GM12878 (cell line): ENCODE results near the gene NFATC2. TPM values are rescaled to one million over a fixed set of nuclear protein-coding genes. Genes with fewer than 3 reads are reported as not detected.

Source experiments
- ATAC-seq: fragments of 200-7000 bp; cut with Tn5 transposase; 3 replicates; pipeline ENCODE4 v1.9.1; 2020; ENCODE audit warnings: mild to moderate bottlenecking, moderate library complexity
- BruUV-seq: library from RNA; stranded (reverse); fragments of 400-500 nt; replicated peaks from 2 replicates; lab custom pipeline; 2021; lab: Mats Ljungman, UMichigan
- CTCF ChIA-PET: fragments of 300-600 bp; sonication (Branson Sonifier 250); formaldehyde crosslinking; extraction: SDS; loops from one replicate; lab custom pipeline; 2021; ENCODE audit warnings: inconsistent platforms; lab: Yijun Ruan, JAX
- POLR2A ChIA-PET: fragments of 350-600 bp; formaldehyde crosslinking; extraction: SDS; loops from one replicate; lab custom pipeline; 2021; ENCODE audit warnings: inconsistent platforms; lab: Charles Lee
- RAD21 ChIA-PET: fragments of 300-600 bp; sonication (Branson Sonifier 250); formaldehyde crosslinking; loops from one replicate; lab custom pipeline; 2023; ENCODE audit warnings: antibody characterized with exemption; ENCODE audit not compliant: unreplicated experiment; lab: Charles Lee
- SMC1A ChIA-PET: fragments of 300-600 bp; sonication (Branson Sonifier 250); formaldehyde crosslinking; loops from one replicate; lab custom pipeline; 2023; ENCODE audit not compliant: unreplicated experiment, uncharacterized antibody; lab: Charles Lee
- DNase-seq: peaks from one replicate; pipeline ENCODE4 v3.0.0-alpha.2; 2011; ENCODE audit warnings: low read depth, low spot score
- FAIRE-seq: peaks from 3 replicates; lab custom pipeline; 2011; peaks lifted over from hg19 to GRCh38; lab: Jason Lieb, UNC
- H2AFZ ChIP-seq: 2 replicates; pipeline ENCODE4 v1.6.0; 2011; ENCODE audit warnings: low read depth, low read length, control low read depth; ENCODE audit not compliant: control insufficient read depth
- H3K27ac ChIP-seq: 2 replicates; pipeline ENCODE4 v1.5.1; 2011; ENCODE audit warnings: control low read depth; ENCODE audit not compliant: control insufficient read depth, insufficient read depth
- H3K27me3 ChIP-seq, 2 experiments: replicated peaks in 1 of 2; 2 replicates each; pipeline versions ENCODE4 v1.6.0 to v1.6.1; 2011; ENCODE audit warnings: low read length in 1 of 2; ENCODE audit not compliant: control insufficient read depth in 2 of 2, insufficient read depth in 2 of 2
- H3K36me3 ChIP-seq, 2 experiments: 2 replicates each; pipeline ENCODE4 v1.5.1; 2011; ENCODE audit warnings: low read length in 1 of 2; ENCODE audit not compliant: control insufficient read depth in 2 of 2, insufficient read depth in 2 of 2
- H3K4me1 ChIP-seq: 2 replicates; pipeline ENCODE4 v1.6.1; 2011; ENCODE audit warnings: mild to moderate bottlenecking, low read length, moderate library complexity, mixed read lengths; ENCODE audit not compliant: control insufficient read depth, insufficient read depth
- H3K4me2 ChIP-seq: 2 replicates; pipeline ENCODE4 v1.6.0; 2011; ENCODE audit warnings: control low read depth; ENCODE audit not compliant: control insufficient read depth, insufficient read depth
- H3K4me3 ChIP-seq: fragments of 200-600 bp; sonication (generic); 2 replicates; pipeline ENCODE4 v1.5.1; 2016
- H3K79me2 ChIP-seq: 2 replicates; pipeline ENCODE4 v1.6.0; 2011; ENCODE audit warnings: low read length; ENCODE audit not compliant: control insufficient read depth, insufficient read depth
- H3K9ac ChIP-seq: 2 replicates; pipeline ENCODE4 v1.8.0; 2011; ENCODE audit warnings: low read length, control low read depth, mixed read lengths; ENCODE audit not compliant: control insufficient read depth, insufficient read depth
- H3K9me3 ChIP-seq: replicated peaks from 3 replicates; pipeline ENCODE4 v1.5.1; 2011; ENCODE audit warnings: mild to moderate bottlenecking, low read length; ENCODE audit not compliant: control insufficient read depth, insufficient read depth
- H4K20me1 ChIP-seq: 2 replicates; pipeline ENCODE4 v1.6.0; 2011; ENCODE audit not compliant: control insufficient read depth, insufficient read depth
- CBFB ChIP-seq: IDR thresholded peaks from 2 replicates; pipeline ENCODE4 v1.6.1; 2016; ENCODE audit warnings: antibody characterized with exemption, low read depth
- CHD4 ChIP-seq: fragments of 200-600 bp; sonication (generic); IDR thresholded peaks from 2 replicates; pipeline ENCODE4 v1.6.1; 2016; ENCODE audit warnings: mild to moderate bottlenecking
- DPF2 ChIP-seq: fragments of 450-650 bp; IDR thresholded peaks from 2 replicates; pipeline ENCODE4 v1.6.1; 2017; ENCODE audit warnings: mild to moderate bottlenecking
- E2F8 ChIP-seq: fragments of 450-650 bp; IDR thresholded peaks from 2 replicates; pipeline ENCODE4 v1.6.1; 2018; ENCODE audit warnings: mild to moderate bottlenecking, low read depth, moderate library complexity; ENCODE audit not compliant: partially characterized antibody
- EED ChIP-seq: sonication (generic); IDR thresholded peaks from 2 replicates; pipeline ENCODE4 v1.6.1; 2016; ENCODE audit warnings: antibody characterized with exemption, low read depth
- IRF5 ChIP-seq: fragments of 450-650 bp; IDR thresholded peaks from 2 replicates; pipeline ENCODE4 v1.6.1; 2017; ENCODE audit warnings: borderline replicate concordance
- MEF2B ChIP-seq: fragments of 450-650 bp; IDR thresholded peaks from 2 replicates; pipeline ENCODE4 v1.6.1; 2018; ENCODE audit warnings: mild to moderate bottlenecking, moderate library complexity; ENCODE audit not compliant: partially characterized antibody, poor library complexity, severe bottlenecking
- MTA3 ChIP-seq: IDR thresholded peaks from 2 replicates; pipeline ENCODE4 v1.6.1; 2012; ENCODE audit warnings: low read length, inconsistent platforms, borderline replicate concordance
- POU2F2 ChIP-seq: IDR thresholded peaks from 3 replicates; pipeline ENCODE4 v1.6.1; 2011; ENCODE audit warnings: low read depth, mild to moderate bottlenecking, low read length, borderline replicate concordance
- RCOR1 ChIP-seq: conservative IDR thresholded peaks from 2 replicates; pipeline ENCODE4 v1.6.1; 2012; ENCODE audit warnings: low read depth, low read length, improper control_type of control experiment
- SREBF1 ChIP-seq: IDR thresholded peaks from 2 replicates; pipeline ENCODE4 v1.6.1; 2012; ENCODE audit warnings: mild to moderate bottlenecking, low read length
- YBX1 ChIP-seq: fragments of 450-650 bp; IDR thresholded peaks from 2 replicates; pipeline ENCODE4 v1.6.1; 2016; ENCODE audit warnings: antibody characterized with exemption
- ZBTB40 ChIP-seq: fragments of 450-650 bp; IDR thresholded peaks from 2 replicates; pipeline ENCODE4 v1.6.1; 2016; ENCODE audit warnings: mild to moderate bottlenecking, moderate library complexity, borderline replicate concordance
- WGBS: methylation state at CpG from one replicate; pipeline ENCODE4 v1.1.6; 2016; ENCODE audit warnings: low lambda C conversion rate; ENCODE audit not compliant: insufficient replicate concordance, insufficient coverage; ENCODE audit errors: missing lambda C conversion rate; 5-methylcytosine and 5-hydroxymethylcytosine counted together
- in situ Hi-C: fragments of 300-500 bp; cut with MboI; formaldehyde crosslinking; loops from 9 replicates; pipeline ENCODE4 v1.14.3; 2018; ENCODE audit warnings: mixed read lengths
- intact Hi-C: fragments of 100-400 bp; cut with micrococcal nuclease; formaldehyde crosslinking; loops from one replicate; pipeline ENCODE4 v1.14.2; 2022; ENCODE audit not compliant: unreplicated experiment
- polyA plus RNA-seq, 11 experiments: library from polyadenylated mRNA; depleted of rRNA in 4 of 11; unstranded in 6 of 11; stranded (reverse) in 5 of 11; fragments of >200 nt; fragmentation: Nextera tagmentation in 4 of 11; fragmentation: Illumina TruSeq in 1 of 11; extraction: Ambion mirVana in 4 of 11; extraction: Trizol in 1 of 11; gene quantifications; 1 replicate in 1 of 11; 2 replicates in 10 of 11; pipeline versions ENCODE4 v1.2.1 to v1.2.3, GENCODE V29; 2011 to 2016; ENCODE audit warnings: inconsistent platforms in 2 of 11, missing spikeins in 2 of 11, low read depth in 1 of 11
- total RNA-seq, 4 experiments: library from RNA; depleted of rRNA in 3 of 4; stranded (reverse); fragments of >200 nt in 3 of 4; fragmentation: Illumina TruSeq in 1 of 4; extraction: Trizol in 1 of 4; gene quantifications; 2 replicates each; pipeline versions ENCODE4 v1.2.1 to v1.2.3, GENCODE V29; 2013 to 2021
- TF ChIP-seq, protein P1 (sequence below): fragments of 450-650 bp; formaldehyde crosslinking; IDR thresholded peaks from 2 replicates; pipeline ENCODE4 v1.5.0; 2022; ENCODE audit warnings: mild to moderate bottlenecking, missing genetic modification characterization

Gene NFATC2
- total and polyA plus RNA-seq, 10 of the 15 experiments (the other 5 are each of a cell fraction or from before 2014, with no cell fraction given): 3.3 to 20.0 (median 7.3) TPM

- ChIA-PET CTCF (interaction anchor here (1.0 kb wide), 1 partner anchor 58 kb away, joined by 3 read pairs; no protein-coding TSS in a partner anchor), SMC1A (no interaction called here)
- in situ Hi-C loops: no loop called here
- TF ChIP-seq SREBF1: no peak
- TF ChIP-seq EED: no peak
- no peak for TF ChIP-seq IRF5
- TF ChIP-seq CBFB: no peak
- no peak for TF ChIP-seq ZBTB40
- no peak for TF ChIP-seq POU2F2
- no peak for TF ChIP-seq MEF2B
- TF ChIP-seq E2F8: no peak
- TF ChIP-seq, protein P1, sequence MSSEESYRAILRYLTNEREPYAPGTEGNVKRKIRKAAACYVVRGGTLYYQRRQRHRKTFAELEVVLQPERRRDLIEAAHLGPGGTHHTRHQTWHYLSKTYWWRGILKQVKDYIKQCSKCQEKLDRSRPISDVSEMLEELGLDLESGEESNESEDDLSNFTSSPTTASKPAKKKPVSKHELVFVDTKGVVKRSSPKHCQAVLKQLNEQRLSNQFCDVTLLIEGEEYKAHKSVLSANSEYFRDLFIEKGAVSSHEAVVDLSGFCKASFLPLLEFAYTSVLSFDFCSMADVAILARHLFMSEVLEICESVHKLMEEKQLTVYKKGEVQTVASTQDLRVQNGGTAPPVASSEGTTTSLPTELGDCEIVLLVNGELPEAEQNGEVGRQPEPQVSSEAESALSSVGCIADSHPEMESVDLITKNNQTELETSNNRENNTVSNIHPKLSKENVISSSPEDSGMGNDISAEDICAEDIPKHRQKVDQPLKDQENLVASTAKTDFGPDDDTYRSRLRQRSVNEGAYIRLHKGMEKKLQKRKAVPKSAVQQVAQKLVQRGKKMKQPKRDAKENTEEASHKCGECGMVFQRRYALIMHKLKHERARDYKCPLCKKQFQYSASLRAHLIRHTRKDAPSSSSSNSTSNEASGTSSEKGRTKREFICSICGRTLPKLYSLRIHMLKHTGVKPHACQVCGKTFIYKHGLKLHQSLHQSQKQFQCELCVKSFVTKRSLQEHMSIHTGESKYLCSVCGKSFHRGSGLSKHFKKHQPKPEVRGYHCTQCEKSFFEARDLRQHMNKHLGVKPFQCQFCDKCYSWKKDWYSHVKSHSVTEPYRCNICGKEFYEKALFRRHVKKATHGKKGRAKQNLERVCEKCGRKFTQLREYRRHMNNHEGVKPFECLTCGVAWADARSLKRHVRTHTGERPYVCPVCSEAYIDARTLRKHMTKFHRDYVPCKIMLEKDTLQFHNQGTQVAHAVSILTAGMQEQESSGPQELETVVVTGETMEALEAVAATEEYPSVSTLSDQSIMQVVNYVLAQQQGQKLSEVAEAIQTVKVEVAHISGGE (CRISPR knock-in tag): no peak
- TF ChIP-seq YBX1: no peak
- no peak for TF ChIP-seq DPF2
- TF ChIP-seq MTA3: no peak
- TF ChIP-seq RCOR1: no peak
- no peak for TF ChIP-seq CHD4
Observed at GRCh38 chr20:51444467-51444866, 98.1 kb downstream of the NFATC2 start.

More at GRCh38 chr20:51444467-51444866, 98.1 kb downstream of the NFATC2 start:
- WGBS: 71% methylated on average over 9 of the region's 9 CpGs
- no peaks in the 10 kb centered on the region for H3K27me3 ChIP-seq
- H3K79me2 ChIP-seq: no peaks in the 10 kb centered on the region
- intact Hi-C loops: no loop called here
- no peaks in the 10 kb centered on the region for H3K9me3 ChIP-seq
- peaks cover 10% of the 10 kb centered on the region for H3K4me1 ChIP-seq
- ChIA-PET RAD21 (no interaction called here), POLR2A (no interaction called here)
- H2AFZ ChIP-seq: no peak overlapping the region
- DNase-seq (no peak), FAIRE-seq (no peak), ATAC-seq (no peak)
- no peak overlapping the region for H3K4me3 ChIP-seq
- H3K9ac ChIP-seq: no peak overlapping the region
- H3K36me3 ChIP-seq: peaks cover 5 to 17% of the 10 kb centered on the region in 2 experiments
- no peak overlapping the region for H3K27ac ChIP-seq
- BruUV-seq: no TSS peak
- no peaks in the 10 kb centered on the region for H4K20me1 ChIP-seq
- H3K4me2 ChIP-seq: no peak overlapping the region
